GM19372 (cell line): Measurements from ENCODE around the gene SRF.
A peak's percentile ranks its signal among the peaks of the same experiment; 100 is the strongest.

Experiments used
- ATAC-seq: cut with Tn5 transposase; IDR thresholded peaks from one replicate; pipeline ENCODE4 v1.9.1; 2021; ENCODE audit warnings: mild to moderate bottlenecking, low read depth, moderate library complexity; ENCODE audit not compliant: unreplicated experiment

SRF gene

DNA sequence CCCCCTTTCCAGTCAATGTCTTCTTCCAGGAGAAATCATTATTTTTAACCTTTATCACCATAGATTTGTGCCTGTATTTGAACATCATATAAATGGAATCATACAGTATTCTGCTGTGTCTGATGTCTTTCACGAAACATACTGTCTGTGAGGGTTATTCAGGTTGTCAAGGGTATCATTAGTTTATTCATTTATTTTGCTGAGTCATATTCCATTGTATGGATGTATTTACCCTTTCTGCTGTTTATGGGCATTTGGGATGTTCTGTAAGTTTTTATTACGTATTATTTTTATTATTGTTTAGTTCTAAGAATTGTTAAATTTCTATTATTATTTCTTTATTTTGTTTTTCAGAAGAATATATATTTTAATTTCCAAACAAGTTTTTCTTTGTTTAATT, 36.2 kb downstream of the SRF start:
- ATAC-seq = no peak

- ATAC-seq = no peak
These were observed 40.9 kb downstream of the SRF start for GRCh38 chr6:43211955-43212354.

GRCh38 chr6:43213431-43213830, 42.4 kb downstream of the SRF start:
- no peak for ATAC-seq

- ATAC-seq = no peak
These were observed 44.0 kb downstream of the SRF start for GRCh38 chr6:43215066-43215465.

DNA sequence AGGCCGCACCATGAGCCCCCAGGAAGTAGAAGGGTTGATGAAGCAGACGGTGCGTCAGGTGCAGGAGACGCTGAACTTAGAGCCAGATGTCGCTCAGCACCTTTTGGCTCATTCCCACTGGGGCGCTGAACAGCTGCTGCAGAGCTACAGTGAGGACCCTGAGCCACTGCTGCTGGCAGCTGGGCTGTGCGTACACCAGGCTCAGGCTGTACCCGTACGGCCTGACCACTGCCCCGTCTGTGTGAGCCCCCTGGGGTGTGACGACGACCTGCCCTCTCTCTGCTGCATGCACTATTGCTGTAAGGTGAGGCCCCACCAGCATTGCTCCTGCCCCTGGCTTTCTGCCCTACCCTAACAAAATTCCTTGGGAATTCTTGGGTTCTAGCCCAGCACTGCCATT, 45.1 kb downstream of the SRF start:
- ATAC-seq = no peak

DNA sequence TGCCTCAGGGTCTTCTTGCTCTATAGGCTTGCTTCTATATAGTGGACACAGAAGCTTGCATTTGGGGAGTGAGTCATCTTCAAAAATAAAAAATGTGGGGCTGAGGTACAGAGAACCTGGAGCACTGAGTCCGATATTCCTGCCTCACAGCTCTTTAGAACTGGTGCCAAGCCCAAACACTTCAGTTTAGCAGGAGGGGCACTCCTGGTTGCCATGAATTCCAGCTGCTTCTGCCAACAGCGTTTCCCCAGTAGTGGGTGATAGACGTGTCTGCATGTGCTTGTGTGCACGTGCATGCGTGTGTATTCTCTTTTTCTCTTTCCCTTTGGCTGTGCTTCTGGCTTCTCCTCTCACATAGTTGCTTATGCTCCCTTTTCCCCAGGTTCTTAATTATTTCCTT, 46.3 kb downstream of the SRF start:
- ATAC-seq = no peak

- ATAC-seq = no peak
These were observed 48.0 kb downstream of the SRF start for GRCh38 chr6:43219119-43219518.

DNA sequence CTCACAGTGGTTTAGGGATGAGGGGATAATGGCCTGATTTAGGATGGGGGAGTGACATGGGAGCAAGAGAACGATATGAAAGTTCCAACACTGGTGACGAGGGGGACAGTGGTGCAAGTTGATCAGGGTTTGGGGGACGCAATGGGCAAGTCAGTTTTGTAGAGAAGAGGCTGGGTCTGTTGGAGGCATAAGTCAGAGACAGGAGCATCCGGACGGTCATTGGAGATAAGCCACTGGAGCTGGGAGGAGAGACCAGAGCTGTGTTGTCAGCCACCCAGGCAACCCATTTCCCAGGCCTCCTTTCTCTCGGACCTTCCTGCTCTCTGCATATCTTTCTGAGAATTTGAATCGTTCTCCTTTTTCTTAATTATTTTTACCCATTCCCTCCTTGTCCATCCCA, 48.7 kb downstream of the SRF start:
- no peak for ATAC-seq

DNA sequence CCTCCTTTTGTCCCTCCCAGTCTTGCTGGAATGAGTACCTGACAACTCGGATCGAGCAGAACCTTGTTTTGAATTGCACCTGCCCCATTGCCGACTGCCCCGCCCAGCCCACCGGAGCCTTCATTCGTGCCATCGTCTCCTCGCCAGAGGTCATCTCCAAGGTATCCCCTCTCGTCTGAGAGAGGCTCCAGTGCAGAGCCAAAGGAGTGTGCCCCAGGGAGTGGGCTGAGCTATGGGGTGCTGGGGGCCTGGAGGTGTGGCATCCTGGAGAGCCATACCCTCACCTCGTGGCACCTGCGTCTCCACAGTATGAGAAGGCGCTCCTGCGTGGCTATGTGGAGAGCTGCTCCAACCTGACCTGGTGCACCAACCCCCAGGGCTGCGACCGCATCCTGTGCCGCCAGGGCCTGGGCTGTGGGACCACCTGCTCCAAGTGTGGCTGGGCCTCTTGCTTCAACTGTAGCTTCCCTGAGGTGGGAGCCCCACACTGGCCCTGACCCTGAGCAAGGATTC, 49.4 kb downstream of the SRF start:
- ATAC-seq = no peak

DNA sequence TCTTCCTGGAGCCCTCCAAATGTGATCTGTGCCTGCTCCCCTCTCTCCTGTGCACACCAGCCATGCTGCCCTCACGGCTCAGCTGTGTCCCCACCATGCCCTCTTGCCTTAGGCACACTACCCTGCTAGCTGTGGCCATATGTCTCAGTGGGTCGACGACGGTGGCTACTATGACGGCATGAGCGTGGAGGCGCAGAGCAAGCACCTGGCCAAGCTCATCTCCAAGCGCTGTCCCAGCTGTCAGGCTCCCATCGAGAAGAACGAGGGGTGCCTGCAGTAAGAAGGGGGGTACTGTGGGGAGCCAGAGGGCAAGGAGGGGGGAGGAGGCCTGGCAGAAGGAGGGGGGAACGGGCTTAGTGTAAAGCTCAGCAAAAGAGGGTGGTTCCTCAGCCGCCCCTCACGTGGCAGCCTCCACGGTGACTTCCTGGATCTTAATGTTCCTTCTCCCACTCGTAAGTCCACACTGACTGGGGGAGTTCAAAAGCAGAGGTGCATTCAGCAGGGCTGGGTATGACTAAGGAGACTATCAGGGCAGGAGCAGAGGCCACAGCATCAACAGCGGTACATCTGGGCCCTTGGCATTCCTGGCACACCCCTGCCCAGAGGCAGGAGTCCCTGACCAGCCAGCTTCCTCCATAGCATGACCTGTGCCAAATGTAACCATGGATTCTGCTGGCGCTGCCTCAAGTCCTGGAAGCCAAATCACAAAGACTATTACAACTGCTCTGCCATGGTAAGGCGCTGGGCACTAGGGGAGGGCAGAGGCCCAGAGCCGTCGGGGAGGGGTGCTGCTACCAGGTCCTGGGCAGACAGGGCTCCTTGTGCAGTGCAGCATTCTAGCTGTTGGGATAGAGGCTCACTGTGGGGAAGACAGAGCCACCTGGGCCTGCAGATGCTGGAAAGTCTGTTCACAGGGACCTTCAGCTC, 50.2 kb downstream of the SRF start:
- ATAC-seq = no peak

DNA sequence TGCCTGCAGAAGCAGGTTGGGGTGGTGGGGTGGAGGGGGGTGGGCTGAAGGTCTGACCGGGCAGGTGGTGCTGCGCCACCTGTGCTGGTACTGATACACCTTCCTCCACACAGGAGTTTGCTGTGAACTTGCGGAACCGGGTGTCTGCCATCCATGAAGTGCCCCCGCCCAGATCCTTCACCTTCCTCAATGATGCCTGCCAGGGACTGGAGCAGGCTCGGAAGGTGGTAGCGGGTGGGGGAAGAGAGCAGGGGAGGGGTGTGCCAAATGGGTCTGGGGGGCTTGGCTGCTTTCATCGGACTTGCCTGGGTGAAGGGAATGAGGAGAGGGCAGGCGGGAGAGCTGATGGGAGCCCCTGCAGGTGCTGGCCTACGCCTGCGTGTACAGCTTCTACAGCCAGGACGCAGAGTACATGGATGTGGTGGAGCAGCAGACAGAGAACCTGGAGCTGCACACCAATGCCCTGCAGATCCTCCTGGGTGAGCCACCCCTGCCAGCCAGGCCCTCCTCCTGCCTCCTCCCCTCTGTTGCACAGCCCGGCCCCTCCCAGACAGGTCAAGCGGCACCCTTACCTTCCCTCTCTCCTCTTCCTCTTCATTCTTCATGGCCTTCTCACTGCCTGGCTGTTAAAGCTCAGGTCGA, 51.5 kb downstream of the SRF start:
- no peak for ATAC-seq

DNA sequence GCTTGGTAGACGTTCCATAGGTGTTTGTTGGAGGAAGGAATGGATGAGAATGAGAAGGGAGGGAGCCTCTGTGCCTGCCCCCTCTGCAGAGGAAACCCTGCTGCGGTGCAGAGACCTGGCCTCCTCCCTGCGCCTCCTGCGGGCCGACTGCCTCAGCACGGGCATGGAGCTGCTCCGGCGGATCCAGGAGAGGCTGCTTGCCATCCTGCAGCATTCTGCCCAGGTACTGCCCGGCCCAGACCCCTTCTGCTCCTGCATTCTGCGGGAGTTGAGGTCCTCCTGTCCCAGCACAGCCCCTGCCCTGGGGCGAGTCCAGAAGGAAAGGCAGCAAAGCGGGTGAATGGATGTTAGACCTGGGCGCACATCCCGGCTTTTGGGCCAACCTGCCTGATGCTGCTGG, 52.1 kb downstream of the SRF start:
- no peak for ATAC-seq

GRCh38 chr6:43226192-43226851, 55.3 kb downstream of the SRF start:
- ATAC-seq = no peak

- peak; percentile 80 for ATAC-seq
These were observed 58.1 kb downstream of the SRF start, which contains the start of gene DNPH1 for GRCh38 chr6:43228951-43229802. Gene DNPH1, minus strand, starts transcription at chr6:43229481. Its CDS starts 25 bp downstream, at chr6:43229456.

DNA sequence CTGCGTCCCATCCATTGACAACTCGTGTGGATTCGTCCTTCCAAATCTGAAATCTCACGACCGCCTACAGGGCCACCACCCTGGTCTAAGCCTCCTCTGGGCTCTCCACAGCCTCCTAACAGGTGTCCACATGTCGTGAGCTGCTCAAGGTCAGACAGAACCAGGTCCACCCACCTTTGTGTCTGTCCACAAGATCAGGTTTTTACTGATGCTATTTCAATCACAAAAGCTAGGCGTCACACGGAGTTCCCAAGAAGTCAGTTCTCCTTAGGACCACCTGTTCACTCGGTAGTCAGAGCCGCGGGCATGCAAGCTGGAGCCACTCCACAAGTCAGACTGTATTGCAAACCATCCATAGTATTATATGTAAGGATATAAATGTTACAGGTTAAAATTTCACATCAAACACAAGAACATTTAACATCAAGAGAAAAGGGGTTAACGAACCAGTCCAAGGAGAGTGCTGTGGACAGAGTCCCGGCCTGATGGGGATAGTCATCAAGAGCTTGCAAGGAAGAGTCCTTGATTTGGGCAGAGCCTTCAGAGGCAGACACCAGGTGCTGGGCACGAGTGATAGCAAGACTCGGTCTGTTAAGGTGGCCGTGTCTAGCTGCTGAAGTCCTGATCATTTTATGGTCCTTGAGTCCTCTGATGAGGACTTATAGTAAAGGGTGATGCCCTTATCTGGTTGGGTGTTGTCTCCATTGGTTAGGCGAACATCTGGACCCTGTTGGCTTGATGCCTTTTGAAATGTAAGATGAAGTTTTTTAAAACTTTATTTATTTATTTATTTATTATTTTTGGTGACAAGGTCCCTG, 58.9 kb downstream of the SRF start:
- ATAC-seq = no peak

DNA sequence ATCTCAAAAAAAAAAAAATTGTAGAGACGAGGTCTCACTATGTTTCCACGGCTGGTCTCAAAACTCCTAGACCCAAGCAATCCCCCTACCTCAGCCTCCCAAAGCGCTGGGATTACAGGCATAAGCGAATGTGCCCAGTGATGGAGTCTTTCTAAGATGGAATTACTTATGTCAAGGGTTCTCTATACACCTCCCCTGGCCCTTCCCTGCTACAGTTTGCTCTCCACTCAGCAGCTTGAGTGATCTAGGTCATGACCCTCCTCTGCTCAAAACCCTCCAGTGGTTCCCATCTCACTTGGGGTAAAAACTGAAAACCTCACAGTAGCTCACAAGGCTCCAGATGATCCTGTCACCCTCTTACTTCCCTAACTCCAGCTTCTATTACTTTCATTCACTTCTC, 60.0 kb downstream of the SRF start:
- no peak for ATAC-seq
